Activated CD8-positive, alpha-beta memory T cell treated with anti-CD3 and anti-CD28 coated beads, Interleukin-2, amount 50 U/mL, for 48 hours (primary cell): ENCODE results near the gene LRRC74A.
"Not testable (repeated sequence)": the region's sequence is repeated elsewhere in the genome, so short reads cannot be mapped to it uniquely, and the experiment has no call there.

Source experiments
- DNase-seq: peaks from one replicate; pipeline ENCODE4 v3.0.0-alpha.2; 2020

Gene LRRC74A

DNA sequence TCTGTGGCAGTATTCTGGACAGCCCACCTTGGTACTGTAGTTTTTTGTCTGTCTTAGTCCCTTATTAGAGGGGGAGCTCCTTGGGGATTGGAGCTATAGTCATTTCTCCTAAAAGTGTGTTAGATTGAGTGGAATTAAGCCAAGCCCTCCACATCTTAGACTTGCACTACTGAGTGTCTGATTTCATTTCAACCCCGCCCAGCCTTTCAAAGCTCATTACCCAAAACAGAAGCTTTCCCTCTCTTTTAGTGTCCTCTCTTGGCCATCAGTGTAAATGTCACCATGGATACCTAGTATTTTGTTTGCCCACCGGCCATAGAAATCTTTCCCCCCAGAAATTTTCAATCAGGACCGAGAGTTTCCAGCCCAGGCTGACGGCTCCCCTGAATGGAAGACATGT, 74.5 kb downstream of the LRRC74A start:
- DNase-seq: no peak

- no peak for DNase-seq
These were observed 75.2 kb downstream of the LRRC74A start for GRCh38 chr14:76901171-76902055.

DNA sequence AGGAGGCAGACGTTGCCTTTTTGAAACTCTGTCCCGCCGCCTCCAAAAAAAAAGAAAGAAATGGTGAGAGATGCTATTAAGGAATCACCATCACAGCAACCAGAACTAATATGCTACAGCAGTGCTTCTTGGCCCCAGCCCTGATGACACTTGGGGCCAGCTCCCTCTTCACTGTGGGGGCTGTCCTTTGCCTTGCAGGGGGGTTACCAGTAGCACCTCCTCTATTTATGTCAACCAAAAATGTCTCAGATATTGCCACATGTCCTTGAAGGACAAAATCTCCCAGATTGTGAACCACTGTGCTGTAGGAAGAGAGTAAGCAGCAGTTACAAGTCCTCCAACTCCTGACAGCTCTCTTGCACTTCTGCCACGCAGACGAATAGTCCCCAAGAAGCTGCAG, 76.4 kb downstream of the LRRC74A start:
- DNase-seq: no peak

DNA sequence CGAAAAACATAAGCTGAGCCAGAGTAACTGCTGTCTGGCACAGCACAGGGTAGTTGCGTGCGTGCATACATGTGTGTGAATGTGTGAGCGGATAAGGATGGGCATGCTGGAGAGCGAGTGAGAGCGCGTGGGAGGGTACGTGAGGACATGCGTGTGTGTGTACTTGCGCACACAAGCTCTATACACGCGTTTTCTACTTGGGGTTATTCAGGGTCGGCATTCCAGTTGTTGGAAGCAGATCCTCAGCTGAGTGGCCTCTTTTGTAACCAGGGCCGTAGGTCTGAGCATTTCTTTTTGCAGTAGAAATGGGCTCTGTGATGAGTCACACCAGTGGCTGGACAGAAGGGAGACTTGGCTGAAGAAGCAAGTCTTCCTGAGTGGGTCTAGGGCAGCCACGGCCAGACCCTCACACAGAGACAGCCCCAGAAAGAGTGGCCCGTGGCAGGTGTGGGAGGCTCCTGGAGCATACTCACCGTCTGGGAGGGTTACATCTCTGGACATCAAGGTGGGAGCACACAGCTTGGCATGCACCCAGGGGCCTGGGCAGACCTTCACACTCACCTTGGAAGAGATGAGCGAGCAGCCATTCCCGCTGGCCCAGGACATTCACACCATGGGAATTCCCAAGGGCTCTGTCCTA, 78.0 kb downstream of the LRRC74A start:
- no peak for DNase-seq

GRCh38 chr14:76904740-76905569, 78.7 kb downstream of the LRRC74A start:
- DNase-seq: peak; percentile 87

GRCh38 chr14:76908834-76909233, 82.6 kb downstream of the LRRC74A start:
- DNase-seq: no peak

DNA sequence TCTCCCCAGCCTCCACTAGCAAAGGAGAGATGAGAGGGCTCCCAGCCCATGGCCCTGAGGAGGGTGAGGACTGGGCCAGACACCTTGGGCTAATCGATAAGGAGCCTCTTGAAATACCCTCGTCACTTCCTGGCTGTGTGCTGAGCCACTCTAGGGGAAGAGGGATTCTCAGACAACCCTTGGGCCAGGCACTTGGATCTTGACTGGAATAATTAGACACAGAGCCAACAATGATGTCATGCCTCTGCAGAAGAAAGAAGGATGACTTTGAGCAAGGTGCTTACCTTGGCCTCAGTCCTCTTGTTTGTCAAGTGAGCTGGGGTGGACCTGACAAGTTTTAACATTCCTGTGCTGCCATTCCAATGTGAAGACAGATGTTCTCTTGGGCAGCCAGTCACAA, 83.1 kb downstream of the LRRC74A start:
- DNase-seq: no peak

DNA sequence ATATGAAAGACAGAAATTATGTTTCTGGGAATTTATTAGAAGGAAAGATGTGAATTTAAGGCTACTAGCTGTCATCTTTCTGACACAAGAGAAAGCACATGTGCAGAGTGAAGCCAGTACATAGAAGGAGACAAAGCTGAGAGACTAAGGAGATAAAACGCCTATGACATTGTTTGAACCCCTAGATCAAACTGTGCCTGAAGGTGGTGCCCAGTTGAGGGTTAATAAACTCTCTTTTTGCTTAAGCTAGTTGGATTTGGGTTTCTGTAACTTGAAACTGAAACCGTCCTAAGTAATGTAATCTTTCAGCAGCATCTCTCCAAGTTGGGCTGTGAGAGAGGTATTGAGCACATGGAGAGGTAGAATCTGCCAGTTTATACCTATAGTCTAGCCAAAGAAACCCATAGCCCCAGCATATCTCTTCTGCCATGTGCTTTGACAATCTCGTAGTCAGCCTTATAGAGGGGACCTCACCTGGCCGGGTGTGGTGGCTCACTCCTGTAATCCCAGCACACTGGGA, 84.2 kb downstream of the LRRC74A start:
- no peak for DNase-seq

DNA sequence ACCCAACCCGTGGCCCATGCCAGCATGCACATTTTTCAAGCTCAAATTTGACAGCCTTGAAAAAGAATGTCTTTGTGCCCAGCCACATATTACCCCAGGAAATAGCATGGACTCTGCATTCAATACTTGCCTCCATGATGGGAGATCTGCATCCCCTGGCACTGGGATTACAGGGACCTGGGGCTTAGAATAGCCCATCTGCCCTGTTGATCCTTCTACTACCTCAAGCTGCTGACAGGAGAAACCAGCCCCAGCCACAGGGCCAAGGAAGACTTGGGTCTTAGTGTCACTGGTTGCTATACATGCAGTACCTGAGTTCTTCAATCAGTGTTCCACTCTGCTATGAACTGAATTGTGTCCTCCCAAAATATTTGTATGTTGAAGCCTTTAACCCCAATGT, 85.3 kb downstream of the LRRC74A start:
- no peak for DNase-seq

DNA sequence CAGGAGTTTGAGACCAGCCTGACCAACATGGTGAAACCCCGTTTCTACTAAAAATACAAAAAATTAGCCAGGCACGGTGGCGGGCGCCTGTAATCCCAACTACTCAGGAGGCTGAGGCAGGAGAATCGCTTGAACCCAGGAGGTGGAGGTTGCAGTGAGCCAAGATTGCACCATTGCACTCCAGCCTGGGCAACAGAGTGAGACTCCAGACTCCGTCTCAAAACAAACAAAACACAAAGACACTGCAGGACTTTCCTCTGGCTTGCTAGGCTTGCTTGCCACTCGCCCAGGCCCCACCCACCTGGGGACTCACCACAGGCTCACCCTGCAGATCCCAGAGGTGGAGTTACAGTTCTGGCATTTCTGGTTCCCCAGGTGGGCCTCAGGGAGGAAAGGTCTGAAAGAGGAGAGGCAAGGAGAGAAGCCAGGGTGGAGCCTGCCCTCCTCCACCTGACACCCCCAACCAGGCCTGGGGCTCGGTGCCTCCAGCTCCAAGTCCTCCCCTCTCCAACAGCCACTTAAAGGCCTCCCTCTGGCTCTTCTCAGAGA, 88.4 kb downstream of the LRRC74A start:
- DNase-seq: not testable (repeated sequence)

- DNase-seq: no peak
These were observed 90.0 kb downstream of the LRRC74A start for GRCh38 chr14:76916040-76916715.

- DNase-seq: no peak
These were observed 91.0 kb downstream of the LRRC74A start for GRCh38 chr14:76917158-76917596.

- no peak for DNase-seq
These were observed 91.6 kb downstream of the LRRC74A start for GRCh38 chr14:76917745-76918255.

- no peak for DNase-seq
These were observed 92.1 kb downstream of the LRRC74A start for GRCh38 chr14:76918256-76918781.

- DNase-seq: no peak
These were observed 92.7 kb downstream of the LRRC74A start for GRCh38 chr14:76918782-76919394.
